DOHH2 (cell line): ENCODE results near the gene P2RX6.

ENCODE experiments used
- CTCF ChIP-seq: fragments of 200-600 bp; sonication (generic); IDR thresholded peaks from one replicate; pipeline ENCODE4 v1.5.1; 2014; ENCODE audit warnings: antibody characterized with exemption, mild to moderate bottlenecking, low read depth, low read length; ENCODE audit not compliant: poor library complexity, severe bottlenecking
- EZH2phosphoT487 ChIP-seq: fragments of 200-600 bp; sonication (generic); IDR thresholded peaks from 2 replicates; pipeline ENCODE4 v1.6.1; 2017; ENCODE audit warnings: borderline replicate concordance, mild to moderate bottlenecking, antibody characterized with exemption, low read length, moderate library complexity, mixed read lengths

GRCh38 chr22:21064917-21065864 lies 50.2 kb downstream of the P2RX6 start:
- TF ChIP-seq CTCF (no peak), EZH2phosphoT487 (no peak)
